Neural cell (in vitro differentiated cells): Measurements from ENCODE around the gene PCDH9. TPM values are rescaled to one million over a fixed set of nuclear protein-coding genes. Genes with fewer than 3 reads are reported as not detected.
"Not testable (repeated sequence)": the region's sequence is repeated elsewhere in the genome, so short reads cannot be mapped to it uniquely, and the experiment has no call there.

Experiments used
- H2AFZ ChIP-seq: fragments of 200-600, 300-800 bp; sonication (generic), shearing (Covaris generic); 2 replicates; pipeline ENCODE4 v1.6.0; 2014; ENCODE audit warnings: low read depth, mild to moderate bottlenecking, antibody characterized with exemption, low read length, moderate library complexity
- H3F3A ChIP-seq: fragments of 200-600 bp; shearing (Covaris generic); 2 replicates; pipeline ENCODE4 v1.6.1; 2016; ENCODE audit warnings: mild to moderate bottlenecking, moderate library complexity, mixed read lengths, antibody characterized with exemption, low read length; ENCODE audit not compliant: insufficient read depth, poor library complexity, severe bottlenecking
- H3K27ac ChIP-seq: fragments of 200-600, 300-800 bp; sonication (generic), shearing (Covaris generic); 2 replicates; pipeline ENCODE4 v1.5.1; 2014; ENCODE audit warnings: mild to moderate bottlenecking, low read length, moderate library complexity
- H3K27me3 ChIP-seq: fragments of 300-800, 200-600 bp; sonication (generic), shearing (Covaris generic); 2 replicates; pipeline ENCODE4 v1.6.0; 2014; ENCODE audit warnings: mild to moderate bottlenecking, low read depth, low read length, moderate library complexity; ENCODE audit not compliant: insufficient read depth
- H3K36me3 ChIP-seq: fragments of 300-800, 200-600 bp; sonication (generic), shearing (Covaris generic); 2 replicates; pipeline ENCODE4 v1.5.1; 2014; ENCODE audit warnings: mild to moderate bottlenecking, antibody characterized with exemption, low read length, moderate library complexity; ENCODE audit not compliant: insufficient read depth
- H3K4me2 ChIP-seq: fragments of 300-800, 200-600 bp; sonication (generic), shearing (Covaris generic); 2 replicates; pipeline ENCODE4 v1.6.0; 2014; ENCODE audit warnings: mild to moderate bottlenecking, low read length
- H3K4me3 ChIP-seq: fragments of 300-800, 200-600 bp; sonication (generic), shearing (Covaris generic); 2 replicates; pipeline ENCODE4 v1.5.1; 2014; ENCODE audit warnings: mild to moderate bottlenecking, low read length, moderate library complexity
- H3K79me2 ChIP-seq: fragments of 200-600 bp; shearing (Covaris generic); replicated peaks from 2 replicates; pipeline ENCODE4 v1.6.0; 2014; ENCODE audit warnings: mild to moderate bottlenecking, low read length, moderate library complexity; ENCODE audit not compliant: insufficient read depth
- H3K9ac ChIP-seq: fragments of 300-800, 200-600 bp; sonication (generic), shearing (Covaris generic); 2 replicates; pipeline ENCODE4 v1.6.1; 2016; ENCODE audit warnings: mild to moderate bottlenecking, low read length, mixed read lengths
- H3K9me2 ChIP-seq: fragments of 200-600 bp; shearing (Covaris generic); 2 replicates; pipeline ENCODE4 v1.6.1; 2016; ENCODE audit warnings: mild to moderate bottlenecking, low read length, mixed read lengths; ENCODE audit not compliant: insufficient read depth
- H3K9me3 ChIP-seq: fragments of 200-600, 300-800 bp; sonication (generic), shearing (Covaris generic); 2 replicates; pipeline ENCODE4 v1.6.1; 2016; ENCODE audit warnings: mild to moderate bottlenecking, mixed run types, low read length, moderate library complexity, mixed read lengths
- H4K20me1 ChIP-seq: fragments of 200-600 bp; shearing (Covaris generic); 2 replicates; pipeline ENCODE4 v1.6.1; 2016; ENCODE audit warnings: mild to moderate bottlenecking, mixed run types; ENCODE audit not compliant: insufficient read depth
- EP300 ChIP-seq: fragments of 450-650 bp; conservative IDR thresholded peaks from 2 replicates; pipeline ENCODE4 v1.6.1; 2014; ENCODE audit warnings: antibody characterized with exemption, mild to moderate bottlenecking, moderate library complexity; ENCODE audit not compliant: poor library complexity, severe bottlenecking
- EZH2 ChIP-seq: fragments of 200-600, 300-800 bp; shearing (Covaris generic), sonication (generic); IDR thresholded peaks from 2 replicates; pipeline ENCODE4 v1.6.1; 2014; ENCODE audit warnings: antibody characterized with exemption, low read length, borderline replicate concordance, mild to moderate bottlenecking; ENCODE audit not compliant: insufficient read depth, poor library complexity, severe bottlenecking
- MXI1 ChIP-seq: fragments of 450-650 bp; conservative IDR thresholded peaks from 2 replicates; pipeline ENCODE4 v1.6.1; 2014; ENCODE audit warnings: antibody characterized with exemption, mild to moderate bottlenecking; ENCODE audit not compliant: poor library complexity, severe bottlenecking
- POLR2AphosphoS5 ChIP-seq: IDR thresholded peaks from 2 replicates; pipeline ENCODE4 v1.6.1; 2012
- RAD21 ChIP-seq: fragments of 450-650 bp; conservative IDR thresholded peaks from 2 replicates; pipeline ENCODE4 v1.6.1; 2014; ENCODE audit warnings: antibody characterized with exemption, mild to moderate bottlenecking, moderate library complexity
- SMC3 ChIP-seq: fragments of 450-650 bp; conservative IDR thresholded peaks from 2 replicates; pipeline ENCODE4 v1.6.1; 2014; ENCODE audit warnings: antibody characterized with exemption, mild to moderate bottlenecking, moderate library complexity; ENCODE audit not compliant: poor library complexity
- TAF1 ChIP-seq: IDR thresholded peaks from 2 replicates; pipeline ENCODE4 v1.6.1; 2012; ENCODE audit warnings: low read depth
- polyA plus RNA-seq: library from polyadenylated mRNA; depleted of rRNA; stranded (reverse); fragments of >200 nt; gene quantifications from 2 replicates; pipeline ENCODE4 v1.2.3, GENCODE V29; 2014
- TF ChIP-seq, protein P1 (sequence below): fragments of 450-650 bp; IDR thresholded peaks from 2 replicates; pipeline ENCODE4 v1.5.1; 2014; ENCODE audit warnings: antibody characterized with exemption, mild to moderate bottlenecking, moderate library complexity; ENCODE audit not compliant: poor library complexity, severe bottlenecking
- TF ChIP-seq, protein P2 (sequence below): IDR thresholded peaks from 2 replicates; pipeline ENCODE4 v1.6.1; 2012; ENCODE audit warnings: borderline replicate concordance

Gene PCDH9
- polyA plus RNA-seq, 1 donor from 2014 or later: 4.6 TPM

DNA sequence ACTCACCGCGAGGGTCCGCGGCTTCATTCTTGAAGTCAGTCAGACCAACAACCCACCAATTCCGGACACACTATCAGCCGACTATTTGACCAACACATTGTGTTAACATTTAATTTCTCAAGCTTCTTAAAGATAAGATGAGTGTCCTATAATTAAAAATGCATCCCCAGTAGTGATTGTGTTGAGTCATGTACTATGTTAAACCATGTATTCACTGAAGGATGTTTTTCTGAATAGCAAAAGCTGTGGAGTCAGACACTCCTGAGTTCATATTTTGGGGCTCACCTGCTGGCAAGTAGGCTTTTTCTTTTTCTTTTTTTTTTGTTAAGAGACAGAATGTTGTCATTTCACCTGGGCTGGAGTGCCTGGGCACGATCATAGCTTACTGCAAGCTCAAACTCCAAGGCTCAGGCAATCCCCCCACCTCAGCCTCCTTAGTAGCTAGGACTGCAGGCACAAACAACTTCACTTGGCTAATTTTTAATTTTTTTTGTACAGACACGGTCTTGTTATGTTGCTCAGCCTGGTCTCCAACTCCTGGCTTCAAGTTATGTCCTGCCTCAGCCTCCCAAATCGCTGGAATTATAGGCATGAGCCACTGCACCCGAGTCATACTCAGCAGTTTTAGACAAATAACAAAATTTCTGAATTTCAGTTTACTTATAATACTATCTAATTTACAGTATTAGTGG lies 606.9 kb downstream of the PCDH9 start:
- no peak for TF ChIP-seq SMC3
- TF ChIP-seq POLR2AphosphoS5: no peak
- no peak for TF ChIP-seq RAD21
- TF ChIP-seq EZH2: no peak
- TF ChIP-seq MXI1: no peak
- TF ChIP-seq EP300: no peak
- TF ChIP-seq, protein P1, sequence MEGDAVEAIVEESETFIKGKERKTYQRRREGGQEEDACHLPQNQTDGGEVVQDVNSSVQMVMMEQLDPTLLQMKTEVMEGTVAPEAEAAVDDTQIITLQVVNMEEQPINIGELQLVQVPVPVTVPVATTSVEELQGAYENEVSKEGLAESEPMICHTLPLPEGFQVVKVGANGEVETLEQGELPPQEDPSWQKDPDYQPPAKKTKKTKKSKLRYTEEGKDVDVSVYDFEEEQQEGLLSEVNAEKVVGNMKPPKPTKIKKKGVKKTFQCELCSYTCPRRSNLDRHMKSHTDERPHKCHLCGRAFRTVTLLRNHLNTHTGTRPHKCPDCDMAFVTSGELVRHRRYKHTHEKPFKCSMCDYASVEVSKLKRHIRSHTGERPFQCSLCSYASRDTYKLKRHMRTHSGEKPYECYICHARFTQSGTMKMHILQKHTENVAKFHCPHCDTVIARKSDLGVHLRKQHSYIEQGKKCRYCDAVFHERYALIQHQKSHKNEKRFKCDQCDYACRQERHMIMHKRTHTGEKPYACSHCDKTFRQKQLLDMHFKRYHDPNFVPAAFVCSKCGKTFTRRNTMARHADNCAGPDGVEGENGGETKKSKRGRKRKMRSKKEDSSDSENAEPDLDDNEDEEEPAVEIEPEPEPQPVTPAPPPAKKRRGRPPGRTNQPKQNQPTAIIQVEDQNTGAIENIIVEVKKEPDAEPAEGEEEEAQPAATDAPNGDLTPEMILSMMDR: no peak
- TF ChIP-seq TAF1: no peak
- TF ChIP-seq, protein P2, sequence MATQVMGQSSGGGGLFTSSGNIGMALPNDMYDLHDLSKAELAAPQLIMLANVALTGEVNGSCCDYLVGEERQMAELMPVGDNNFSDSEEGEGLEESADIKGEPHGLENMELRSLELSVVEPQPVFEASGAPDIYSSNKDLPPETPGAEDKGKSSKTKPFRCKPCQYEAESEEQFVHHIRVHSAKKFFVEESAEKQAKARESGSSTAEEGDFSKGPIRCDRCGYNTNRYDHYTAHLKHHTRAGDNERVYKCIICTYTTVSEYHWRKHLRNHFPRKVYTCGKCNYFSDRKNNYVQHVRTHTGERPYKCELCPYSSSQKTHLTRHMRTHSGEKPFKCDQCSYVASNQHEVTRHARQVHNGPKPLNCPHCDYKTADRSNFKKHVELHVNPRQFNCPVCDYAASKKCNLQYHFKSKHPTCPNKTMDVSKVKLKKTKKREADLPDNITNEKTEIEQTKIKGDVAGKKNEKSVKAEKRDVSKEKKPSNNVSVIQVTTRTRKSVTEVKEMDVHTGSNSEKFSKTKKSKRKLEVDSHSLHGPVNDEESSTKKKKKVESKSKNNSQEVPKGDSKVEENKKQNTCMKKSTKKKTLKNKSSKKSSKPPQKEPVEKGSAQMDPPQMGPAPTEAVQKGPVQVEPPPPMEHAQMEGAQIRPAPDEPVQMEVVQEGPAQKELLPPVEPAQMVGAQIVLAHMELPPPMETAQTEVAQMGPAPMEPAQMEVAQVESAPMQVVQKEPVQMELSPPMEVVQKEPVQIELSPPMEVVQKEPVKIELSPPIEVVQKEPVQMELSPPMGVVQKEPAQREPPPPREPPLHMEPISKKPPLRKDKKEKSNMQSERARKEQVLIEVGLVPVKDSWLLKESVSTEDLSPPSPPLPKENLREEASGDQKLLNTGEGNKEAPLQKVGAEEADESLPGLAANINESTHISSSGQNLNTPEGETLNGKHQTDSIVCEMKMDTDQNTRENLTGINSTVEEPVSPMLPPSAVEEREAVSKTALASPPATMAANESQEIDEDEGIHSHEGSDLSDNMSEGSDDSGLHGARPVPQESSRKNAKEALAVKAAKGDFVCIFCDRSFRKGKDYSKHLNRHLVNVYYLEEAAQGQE: no peak
- Histone ChIP-seq H3K9me2 (no peaks in the 10 kb centered on the region), H3K79me2 (no peaks in the 10 kb centered on the region), H3K9ac (no peak overlapping the region), H4K20me1 (no peaks in the 10 kb centered on the region), H2AFZ (no peak overlapping the region), H3K4me3 (no peak overlapping the region), H3K27me3 (no peaks in the 10 kb centered on the region), H3K9me3 (no peaks in the 10 kb centered on the region), H3K4me2 (no peak overlapping the region), H3K36me3 (no peaks in the 10 kb centered on the region), H3F3A (no peaks in the 10 kb centered on the region), H3K27ac (no peak overlapping the region)

DNA sequence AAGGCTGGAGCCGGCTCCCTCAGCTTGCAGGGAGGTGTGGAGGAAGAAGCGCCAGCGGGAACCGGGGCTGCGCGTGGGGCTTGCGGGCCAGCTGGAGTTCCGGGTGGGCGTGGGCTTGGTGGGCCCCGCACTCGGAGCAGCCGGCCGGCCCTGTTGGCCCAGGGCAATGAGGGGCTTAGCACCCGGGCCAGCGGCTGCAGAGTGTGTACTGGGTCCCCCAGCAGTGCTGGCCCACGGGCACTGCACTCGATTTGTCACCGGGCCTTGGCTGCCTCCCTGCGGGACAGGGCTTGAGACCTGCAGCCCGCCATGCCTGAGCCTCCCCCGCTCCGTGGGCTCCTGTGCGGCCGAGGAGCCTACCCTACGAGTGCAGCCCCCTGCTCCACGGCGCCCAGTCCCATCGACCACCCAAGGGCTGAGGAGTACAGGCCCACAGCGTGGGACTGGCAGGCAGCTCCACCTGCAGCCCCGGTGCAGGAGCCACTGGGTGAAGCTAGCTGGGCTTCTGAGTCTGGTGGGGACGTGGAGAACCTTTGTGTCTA lies 608.2 kb downstream of the PCDH9 start:
- H2AFZ ChIP-seq, H3K27me3 ChIP-seq, H3K36me3 ChIP-seq, H3K9me2 ChIP-seq, H3K9me3 ChIP-seq, H3F3A ChIP-seq, H3K4me2 ChIP-seq, H3K79me2 ChIP-seq, H3K27ac ChIP-seq, H3K4me3 ChIP-seq, H4K20me1 ChIP-seq, H3K9ac ChIP-seq: not testable (repeated sequence)
